Urothelium cell line (cell line): ENCODE results near the gene NUP210.

Experiments
- DNase-seq: peaks from one replicate; pipeline ENCODE4 v3.0.0; 2011; ENCODE audit warnings: low spot score, mixed read lengths
- FAIRE-seq: peaks from 2 replicates; lab custom pipeline; 2011; peaks lifted over from hg19 to GRCh38; lab: Jason Lieb, UNC

NUP210 gene

GRCh38 chr3:13407926-13408325, 12.2 kb downstream of the NUP210 start:
- DNase-seq (no peak), FAIRE-seq (no peak)

- DNase-seq (no peak), FAIRE-seq (no peak)
Observed at GRCh38 chr3:13407475-13407874, 12.6 kb downstream of the NUP210 start.

- FAIRE-seq (no peak), DNase-seq (no peak)
Observed at GRCh38 chr3:13406190-13406589, 13.9 kb downstream of the NUP210 start.

GRCh38 chr3:13405614-13406013, 14.5 kb downstream of the NUP210 start:
- FAIRE-seq: no peak
- DNase-seq: no peak

- FAIRE-seq: no peak
- DNase-seq: no peak
Observed at GRCh38 chr3:13404626-13405452, 15.3 kb downstream of the NUP210 start.

GRCh38 chr3:13403847-13404246, 16.3 kb downstream of the NUP210 start:
- FAIRE-seq (no peak), DNase-seq (no peak)

GRCh38 chr3:13403213-13403819, 16.8 kb downstream of the NUP210 start:
- no peak for DNase-seq

GRCh38 chr3:13401149-13401548, 19.0 kb downstream of the NUP210 start:
- no peak for DNase-seq
- no peak for FAIRE-seq

More at GRCh38 chr3:13403213-13403819, 16.8 kb downstream of the NUP210 start:
- FAIRE-seq: peak; percentile 30

GRCh38 chr3:13400114-13400673, 19.9 kb downstream of the NUP210 start:
- DNase-seq (no peak), FAIRE-seq (no peak)

GRCh38 chr3:13399603-13400002, 20.5 kb downstream of the NUP210 start:
- DNase-seq (no peak), FAIRE-seq (no peak)

- FAIRE-seq: no peak
- no peak for DNase-seq
Observed at GRCh38 chr3:13397316-13397715, 22.8 kb downstream of the NUP210 start.

- no peak for DNase-seq
- FAIRE-seq: no peak
Observed at GRCh38 chr3:13394363-13394762, 25.8 kb downstream of the NUP210 start.

GRCh38 chr3:13393427-13394360, 26.4 kb downstream of the NUP210 start:
- DNase-seq (no peak), FAIRE-seq (no peak)

- FAIRE-seq (no peak), DNase-seq (no peak)
Observed at GRCh38 chr3:13391308-13391707, 28.8 kb downstream of the NUP210 start.

- no peak for FAIRE-seq
- DNase-seq: no peak
Observed at GRCh38 chr3:13389378-13389777, 30.7 kb downstream of the NUP210 start.

GRCh38 chr3:13388816-13389215, 31.3 kb downstream of the NUP210 start:
- FAIRE-seq: no peak
- no peak for DNase-seq

- no peak for DNase-seq
- FAIRE-seq: no peak
Observed at GRCh38 chr3:13385373-13385965, 34.7 kb downstream of the NUP210 start.

GRCh38 chr3:13380971-13381370, 39.2 kb downstream of the NUP210 start:
- no peak for FAIRE-seq
- DNase-seq: no peak

- DNase-seq: peak; percentile 84
- no peak for FAIRE-seq
Observed at GRCh38 chr3:13379201-13379830, 40.8 kb downstream of the NUP210 start.

GRCh38 chr3:13378155-13378554, 42.0 kb downstream of the NUP210 start:
- peak; percentile 23 for FAIRE-seq
- peak; percentile 37 for DNase-seq
